SK-N-SH (cell line): Measurements from ENCODE around the gene KRTAP1-4.

ENCODE experiments used
- CTCF ChIP-seq: fragments of 200-600 bp; sonication (generic); IDR thresholded peaks from 2 replicates; pipeline ENCODE4 v1.6.1; 2017; ENCODE audit warnings: antibody characterized with exemption, mild to moderate bottlenecking, moderate library complexity
- EP300 ChIP-seq, 2 experiments: IDR thresholded peaks; 2 replicates each; pipeline versions ENCODE4 v1.4.0 to v1.6.1; 2012; ENCODE audit warnings: borderline replicate concordance in 1 of 2, low read depth in 1 of 2, low read length in 1 of 2
- EZH2phosphoT487 ChIP-seq: fragments of 200-600 bp; sonication (generic); IDR thresholded peaks from 2 replicates; pipeline ENCODE4 v1.6.1; 2017; ENCODE audit warnings: low read depth, mixed run types, mild to moderate bottlenecking, antibody characterized with exemption, moderate library complexity, borderline replicate concordance
- POLR2AphosphoS5 ChIP-seq: IDR thresholded peaks from 2 replicates; pipeline ENCODE4 v1.6.1; 2012; ENCODE audit warnings: low read depth, low read length
- TAF1 ChIP-seq: IDR thresholded peaks from 2 replicates; pipeline ENCODE4 v1.6.1; 2012; ENCODE audit warnings: low read depth, mild to moderate bottlenecking, low read length, moderate library complexity, borderline replicate concordance
- USF2 ChIP-seq: fragments of 150-350 bp; IDR thresholded peaks from 2 replicates; pipeline ENCODE4 v1.6.1; 2017; ENCODE audit warnings: antibody characterized with exemption, low read length, low read depth, borderline replicate concordance

- no peak for TF ChIP-seq CTCF
- no peak for TF ChIP-seq USF2
- TF ChIP-seq EZH2phosphoT487 = no peak
- no peak for TF ChIP-seq POLR2AphosphoS5
- TF ChIP-seq TAF1 = no peak
- no peak for TF ChIP-seq EP300 (IDR thresholded peaks at IDR 0.05; ENCODE audit: borderline replicate concordance in 1 of 2, low read depth in 1 of 2, low read length in 1 of 2)
Measured at GRCh38 chr17:41076788-41077187, 46.8 kb upstream of the KRTAP1-4 start.
